ACC112 (cell line): Measurements from ENCODE around the gene ESR2.
"Not testable (repeated sequence)": the region's sequence is repeated elsewhere in the genome, so short reads cannot be mapped to it uniquely, and the experiment has no call there.

Experiments used
- H2AFZ ChIP-seq: fragments of 200-600 bp; sonication (generic); one replicate; pipeline ENCODE4 v1.6.0; 2017; ENCODE audit warnings: antibody characterized with exemption, low read length; ENCODE audit not compliant: unreplicated experiment
- H3K27ac ChIP-seq: fragments of 200-600 bp; sonication (generic); 2 replicates; pipeline ENCODE4 v1.5.1; 2014; ENCODE audit warnings: low read depth, mild to moderate bottlenecking, antibody characterized with exemption, low read length, moderate library complexity
- H3K27me3 ChIP-seq: fragments of 200-600 bp; sonication (generic); 2 replicates; pipeline ENCODE4 v1.6.1; 2014; ENCODE audit warnings: mild to moderate bottlenecking, antibody characterized with exemption, low read length, moderate library complexity, mixed read lengths; ENCODE audit not compliant: insufficient read depth
- H3K36me3 ChIP-seq: fragments of 200-600 bp; sonication (generic); 2 replicates; pipeline ENCODE4 v1.6.1; 2016; ENCODE audit warnings: mild to moderate bottlenecking, antibody characterized with exemption, low read length, moderate library complexity, mixed read lengths; ENCODE audit not compliant: insufficient read depth
- H3K4me1 ChIP-seq: fragments of 200-600 bp; sonication (generic); one replicate; pipeline ENCODE4 v1.6.1; 2016; ENCODE audit warnings: low read length, mixed read lengths; ENCODE audit not compliant: insufficient read depth, unreplicated experiment, control insufficient read depth
- H3K4me3 ChIP-seq: fragments of 200-600 bp; sonication (generic); 2 replicates; pipeline ENCODE4 v1.5.1; 2014; ENCODE audit warnings: mild to moderate bottlenecking, low read depth, low read length
- H3K79me2 ChIP-seq: fragments of 200-600 bp; sonication (generic); one replicate; pipeline ENCODE4 v1.6.0; 2016; ENCODE audit warnings: low read length; ENCODE audit not compliant: control insufficient read depth, unreplicated experiment, insufficient read depth

Gene ESR2

DNA sequence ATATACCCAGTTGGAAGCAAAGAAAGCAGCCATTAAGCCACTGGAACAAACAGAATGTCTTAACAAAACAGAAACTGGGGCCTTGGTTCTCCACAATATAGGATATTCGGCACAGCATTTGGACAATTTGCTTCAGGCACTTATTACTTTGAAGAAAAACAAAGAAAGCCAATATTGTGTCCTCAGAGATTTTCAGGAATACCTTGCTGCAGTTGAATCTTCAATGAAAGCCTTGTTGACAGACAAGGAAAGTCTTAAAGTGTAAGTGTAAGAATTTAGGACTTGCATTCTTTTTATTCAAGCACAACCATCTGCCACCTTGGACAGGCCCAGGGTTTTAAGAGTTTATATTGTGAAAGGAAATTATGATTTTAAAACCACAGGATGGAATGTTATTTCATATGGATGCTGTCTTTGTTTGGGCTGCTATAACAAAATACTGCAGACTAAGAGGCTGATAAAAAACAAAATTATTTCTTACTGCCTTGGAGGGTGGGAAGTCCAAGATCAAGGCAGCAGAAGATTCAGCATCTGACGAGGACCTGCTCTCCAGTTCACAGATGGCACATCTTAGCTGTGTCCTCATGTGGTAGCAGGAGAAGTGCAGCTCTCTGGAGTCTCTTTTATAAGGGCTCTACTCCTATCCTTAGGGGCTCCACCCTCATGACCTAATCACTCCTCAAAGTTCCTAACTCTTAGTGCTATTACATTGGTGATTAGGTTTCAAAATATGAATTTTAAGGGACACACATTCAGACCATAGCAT lies 244.4 kb downstream of the ESR2 start:
- H3K79me2 ChIP-seq = no peaks in the 10 kb centered on the region
- H3K4me3 ChIP-seq = no peak overlapping the region
- H3K27me3 ChIP-seq = no peaks in the 10 kb centered on the region
- no peak overlapping the region for H2AFZ ChIP-seq
- H3K36me3 ChIP-seq = peaks cover 11% of the 10 kb centered on the region; the same call in 1 of the 2 replicates
- peaks cover 15% of the 10 kb centered on the region for H3K4me1 ChIP-seq
- no peak overlapping the region for H3K27ac ChIP-seq

DNA sequence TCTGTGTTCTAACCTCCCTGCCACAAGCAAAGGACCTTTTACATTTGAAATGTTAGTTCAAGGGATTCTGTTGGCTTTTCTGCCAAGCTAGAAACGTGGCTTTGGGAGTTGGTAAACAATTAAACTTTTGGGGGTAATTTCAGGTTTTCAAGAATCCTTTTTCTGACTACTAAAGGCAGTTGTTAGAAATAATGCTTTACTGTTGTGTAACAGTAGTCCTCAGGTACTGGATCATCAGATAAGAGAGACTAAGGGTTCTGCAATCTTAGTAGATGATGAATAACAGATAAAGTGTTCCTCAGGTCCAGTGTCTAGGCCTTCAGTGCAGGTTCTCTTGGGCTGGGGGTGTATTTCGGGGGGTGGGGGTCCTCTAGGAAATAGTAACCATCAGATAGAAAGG lies 249.1 kb downstream of the ESR2 start:
- H2AFZ ChIP-seq = no peak overlapping the region
- H3K36me3 ChIP-seq = no peaks in the 10 kb centered on the region
- H3K79me2 ChIP-seq = no peaks in the 10 kb centered on the region
- no peaks in the 10 kb centered on the region for H3K4me1 ChIP-seq
- no peaks in the 10 kb centered on the region for H3K27me3 ChIP-seq
- H3K4me3 ChIP-seq = no peak overlapping the region
- H3K27ac ChIP-seq = no peak overlapping the region

- not testable (repeated sequence) for H3K4me3 ChIP-seq, H3K27ac ChIP-seq, H2AFZ ChIP-seq, H3K36me3 ChIP-seq, H3K4me1 ChIP-seq, H3K79me2 ChIP-seq, H3K27me3 ChIP-seq
Observed at GRCh38 chr14:64043296-64043695, 250.9 kb downstream of the ESR2 start.

GRCh38 chr14:64040044-64040443 lies 254.1 kb downstream of the ESR2 start:
- no peak overlapping the region for H2AFZ ChIP-seq
- H3K4me1 ChIP-seq = no peaks in the 10 kb centered on the region
- H3K27me3 ChIP-seq = no peaks in the 10 kb centered on the region
- H3K79me2 ChIP-seq = no peaks in the 10 kb centered on the region
- H3K27ac ChIP-seq = no peak overlapping the region
- no peaks in the 10 kb centered on the region for H3K36me3 ChIP-seq
- H3K4me3 ChIP-seq = no peak overlapping the region

- H3K4me1 ChIP-seq = no peaks in the 10 kb centered on the region
- H3K27ac ChIP-seq = no peak overlapping the region
- no peaks in the 10 kb centered on the region for H3K79me2 ChIP-seq
- no peak overlapping the region for H3K4me3 ChIP-seq
- H3K27me3 ChIP-seq = no peaks in the 10 kb centered on the region
- H2AFZ ChIP-seq = no peak overlapping the region
- no peaks in the 10 kb centered on the region for H3K36me3 ChIP-seq
Observed at GRCh38 chr14:64038841-64039542, 255.2 kb downstream of the ESR2 start.

GRCh38 chr14:64037869-64038745 lies 256.1 kb downstream of the ESR2 start:
- not testable (repeated sequence) for H3K27me3 ChIP-seq, H3K4me1 ChIP-seq, H3K4me3 ChIP-seq, H3K36me3 ChIP-seq, H3K27ac ChIP-seq, H2AFZ ChIP-seq, H3K79me2 ChIP-seq

DNA sequence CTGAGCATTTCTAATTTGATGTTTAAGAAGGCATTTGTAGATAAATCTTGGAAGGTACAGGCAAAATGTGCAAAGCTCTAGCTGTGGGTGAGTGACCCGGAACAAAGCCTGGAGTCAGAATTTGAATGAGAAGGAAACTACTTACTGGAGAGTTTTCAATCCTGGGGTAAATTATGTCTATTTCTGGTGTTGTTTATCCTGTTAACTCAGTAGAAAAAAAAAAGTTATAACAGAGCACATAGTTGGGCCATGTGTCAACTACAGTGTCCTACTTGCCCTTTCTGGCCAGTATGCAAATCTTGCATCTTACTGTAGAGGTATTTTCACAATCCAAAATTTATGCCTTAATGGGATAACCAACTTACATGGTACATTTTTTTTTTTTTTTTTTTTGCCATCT lies 259.0 kb downstream of the ESR2 start:
- no peaks in the 10 kb centered on the region for H3K79me2 ChIP-seq
- H3K4me3 ChIP-seq = no peak overlapping the region
- H2AFZ ChIP-seq = no peak overlapping the region
- no peak overlapping the region for H3K27ac ChIP-seq
- H3K27me3 ChIP-seq = no peaks in the 10 kb centered on the region
- H3K4me1 ChIP-seq = no peaks in the 10 kb centered on the region
- H3K36me3 ChIP-seq = no peaks in the 10 kb centered on the region
